ENCODE data around the gene VMAC.
"Not testable (repeated sequence)": the region's sequence is repeated elsewhere in the genome, so short reads cannot be mapped to it uniquely, and the experiment has no call there.

The VMAC gene

DNA sequence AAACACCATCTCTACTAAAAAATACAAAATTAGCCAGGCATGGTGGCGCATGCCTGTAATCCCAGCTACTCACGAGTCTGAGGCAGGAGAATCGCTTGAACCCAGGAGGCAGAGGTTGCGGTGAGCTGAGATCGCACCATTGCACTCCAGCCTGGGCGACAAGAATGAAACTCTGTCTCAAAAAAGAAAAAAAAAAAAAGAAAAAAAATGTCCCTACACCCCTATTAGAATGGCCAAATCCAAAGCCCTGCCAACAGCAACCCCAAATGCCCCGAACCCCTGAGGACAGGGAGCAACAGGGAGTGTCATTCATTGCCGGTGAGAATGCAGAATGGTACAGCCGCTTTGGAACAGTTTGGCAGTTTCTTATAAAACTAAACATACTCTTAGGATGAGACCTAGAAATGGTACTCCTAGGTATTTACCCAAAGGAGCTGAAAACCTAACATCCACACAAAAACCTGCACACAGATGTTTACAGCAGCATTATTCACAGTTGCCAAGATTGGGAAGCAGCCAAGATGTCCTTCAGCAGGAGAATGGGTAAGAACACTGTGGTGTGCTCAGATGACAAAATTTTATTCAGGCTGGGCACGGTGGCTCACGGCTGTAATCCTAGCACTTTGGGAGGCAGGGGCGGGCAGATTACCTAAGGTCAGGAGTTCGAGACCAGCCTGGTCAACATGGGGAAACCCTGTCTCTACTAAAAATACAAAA, 21.4 kb upstream of the VMAC start:
- DNase-seq (ENCODE audit: low read depth) = not testable (repeated sequence)

DNA sequence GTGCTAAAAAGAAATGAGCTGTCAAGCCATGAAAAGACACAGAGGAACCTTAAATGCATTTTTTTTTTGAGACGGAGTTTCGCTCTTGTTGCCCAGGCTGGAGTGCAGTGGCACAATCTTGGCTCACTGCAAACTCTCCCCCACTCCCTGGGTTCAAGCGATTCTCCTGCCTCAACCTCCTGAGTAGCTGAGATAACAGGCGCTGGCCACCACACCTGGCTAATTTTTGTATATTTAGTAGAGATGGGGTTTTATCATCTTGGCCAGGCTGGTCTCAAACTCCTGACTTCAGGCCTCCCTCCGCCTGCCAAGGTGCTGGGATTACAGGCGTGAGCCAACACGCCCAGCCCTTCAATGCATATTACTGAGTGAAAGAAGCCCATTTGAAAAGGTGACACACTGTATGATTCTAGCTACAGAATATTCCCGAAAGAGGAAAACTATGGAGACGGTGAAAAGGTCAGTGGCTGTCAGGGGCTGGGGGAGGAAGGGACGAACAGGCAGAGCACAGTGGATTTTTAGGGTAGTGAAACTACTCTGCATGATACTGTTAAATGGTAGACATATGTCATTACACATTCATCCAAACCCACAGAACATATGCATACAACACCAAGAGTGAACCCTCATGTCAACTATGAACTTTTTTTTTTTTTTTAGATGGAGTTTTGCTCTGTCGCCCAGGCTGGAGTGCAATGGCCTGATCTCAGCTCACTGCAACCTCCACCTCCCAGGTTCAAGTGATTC, 20.4 kb upstream of the VMAC start:
- not testable (repeated sequence) for DNase-seq (ENCODE audit: low read depth)

DNA sequence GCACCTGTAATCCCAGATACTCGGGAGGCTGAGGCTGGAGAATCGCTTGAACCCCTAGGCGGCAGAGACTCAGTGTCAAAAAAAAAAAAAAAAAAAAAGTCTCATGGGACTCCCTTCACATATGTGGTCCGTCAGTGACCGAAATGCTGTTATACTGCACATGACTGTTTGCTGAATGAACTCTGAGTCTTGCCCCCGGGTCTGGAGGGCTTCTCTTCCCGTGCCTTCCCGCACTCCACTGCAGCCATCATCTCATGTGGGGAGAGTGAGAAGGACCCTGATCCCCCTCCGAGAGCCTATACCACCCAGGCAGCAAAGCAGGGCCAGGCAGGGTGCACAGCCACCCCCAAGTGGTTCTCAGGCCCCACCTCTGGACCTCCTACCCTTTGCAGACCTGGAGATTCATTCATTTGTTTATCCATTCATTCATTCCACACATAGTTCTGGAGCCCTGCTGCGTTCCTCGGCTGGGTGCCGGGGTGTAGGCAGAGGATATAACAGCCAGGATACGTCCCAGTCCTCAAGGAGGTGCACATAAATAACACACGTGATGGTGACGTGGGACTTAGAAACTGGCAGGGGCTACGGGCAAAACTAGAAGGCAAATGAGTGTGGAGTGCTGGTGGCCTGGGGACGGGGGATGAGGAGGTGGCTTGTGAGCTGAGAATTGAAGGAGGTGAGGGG, 15.2 kb upstream of the VMAC start:
- DNase-seq (ENCODE audit: low read depth) = no peak

DNA sequence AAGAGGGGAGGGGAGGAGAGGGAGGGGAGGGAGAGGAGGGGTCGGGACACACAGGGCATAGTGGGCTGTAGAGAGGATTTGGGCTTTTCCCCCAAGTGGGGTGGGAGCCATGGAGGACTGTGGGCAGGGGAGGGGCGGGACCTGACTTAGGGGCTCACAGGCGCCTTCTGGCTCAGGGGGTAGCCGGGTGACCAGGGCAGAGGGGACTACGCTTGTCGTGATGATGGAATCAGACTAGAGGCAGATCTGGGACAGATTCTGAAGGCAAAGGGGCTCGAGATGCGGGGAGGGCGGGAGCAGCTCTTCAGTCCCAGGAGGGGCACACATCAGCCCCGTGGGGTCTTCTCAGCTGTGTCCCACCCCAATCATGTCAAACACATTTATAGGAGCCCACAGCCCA, 14.6 kb upstream of the VMAC start:
- DNase-seq (ENCODE audit: low read depth) = no peak

DNA sequence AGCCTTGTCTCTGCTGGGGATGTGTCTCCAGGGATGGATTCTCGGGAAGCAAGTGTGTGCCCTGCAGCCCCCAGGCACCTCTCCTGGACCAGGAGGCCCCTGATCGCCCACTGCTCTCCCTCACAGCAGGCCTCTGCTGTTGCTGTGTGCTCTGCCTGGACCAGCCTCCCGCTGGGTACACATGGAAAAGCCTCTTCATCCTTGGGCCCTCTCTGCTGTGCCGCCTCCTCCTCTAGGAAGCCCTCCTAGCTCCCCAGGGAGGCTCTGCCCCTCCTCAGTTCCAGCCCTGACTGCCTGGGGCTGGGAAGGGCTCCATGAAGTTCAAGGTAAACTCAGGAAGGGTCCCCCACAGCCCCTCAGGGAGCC, 13.1 kb upstream of the VMAC start:
- no peak for DNase-seq (ENCODE audit: low read depth)

DNA sequence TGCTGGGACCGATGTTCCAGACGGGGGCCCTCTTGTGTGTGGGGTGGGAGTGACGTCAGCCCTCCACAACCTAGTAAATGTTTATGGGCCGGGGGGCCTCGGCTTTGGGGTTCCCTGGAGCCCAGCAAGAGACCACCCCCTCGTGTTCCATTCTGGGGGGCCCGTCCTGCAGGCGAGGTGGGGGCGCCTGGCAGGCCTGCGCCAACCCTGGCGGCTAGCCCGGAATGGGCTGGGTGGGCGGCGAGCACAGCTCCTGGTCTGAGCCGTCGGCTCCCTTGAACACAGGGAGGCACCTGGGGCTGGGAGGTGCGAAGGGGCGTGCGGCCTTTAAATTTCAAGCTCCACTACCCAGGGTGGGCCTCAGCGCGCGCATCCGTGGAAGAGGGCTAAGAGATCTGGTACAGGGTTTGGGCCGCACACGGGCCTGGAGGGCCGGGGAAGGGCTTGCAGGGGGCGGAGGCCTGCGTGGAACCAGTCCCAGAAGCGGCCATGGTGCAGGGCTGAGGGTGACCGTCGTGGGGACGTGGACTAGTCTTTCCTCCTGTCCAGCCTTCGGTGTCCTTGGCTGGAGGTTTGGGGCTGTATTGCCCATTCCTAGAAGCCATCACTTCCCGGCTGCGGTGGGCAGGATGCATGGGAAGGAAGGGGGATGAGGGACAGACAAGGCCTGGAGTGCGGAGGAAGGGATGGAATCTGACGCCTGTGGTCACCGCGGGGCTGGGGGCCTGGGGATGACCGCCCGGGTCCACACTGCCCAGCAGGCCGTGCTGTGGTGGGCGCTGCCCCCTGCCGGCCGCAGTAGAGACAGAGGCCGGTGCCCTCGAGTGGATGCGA, 12.5 kb upstream of the VMAC start:
- DNase-seq (ENCODE audit: low read depth) = no peak

DNA sequence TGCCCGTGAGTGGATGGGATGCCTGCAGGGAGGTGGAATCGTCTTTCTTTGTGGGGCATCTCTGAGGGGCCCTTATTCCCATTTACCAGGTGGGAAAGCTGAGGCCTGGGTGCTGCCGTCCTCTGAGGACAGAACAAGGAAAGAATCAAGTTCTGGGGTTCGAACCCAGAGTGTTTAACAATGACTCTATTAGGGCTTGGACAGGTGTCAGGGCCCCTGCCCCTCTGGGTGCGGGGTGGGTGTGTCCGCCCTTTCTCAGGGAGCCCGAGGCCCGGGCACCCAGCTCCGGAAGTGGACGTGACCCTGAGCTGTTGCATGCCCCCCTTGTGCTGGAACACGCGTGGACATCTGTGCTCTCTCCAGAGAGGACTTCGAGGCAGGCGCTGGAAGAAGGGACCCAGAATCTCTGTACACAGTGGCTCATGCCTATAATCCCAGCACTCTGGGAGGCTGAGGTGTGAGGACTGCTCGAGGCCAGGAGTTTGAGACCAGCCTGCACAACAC, 11.8 kb upstream of the VMAC start:
- DNase-seq (ENCODE audit: low read depth) = no peak

DNA sequence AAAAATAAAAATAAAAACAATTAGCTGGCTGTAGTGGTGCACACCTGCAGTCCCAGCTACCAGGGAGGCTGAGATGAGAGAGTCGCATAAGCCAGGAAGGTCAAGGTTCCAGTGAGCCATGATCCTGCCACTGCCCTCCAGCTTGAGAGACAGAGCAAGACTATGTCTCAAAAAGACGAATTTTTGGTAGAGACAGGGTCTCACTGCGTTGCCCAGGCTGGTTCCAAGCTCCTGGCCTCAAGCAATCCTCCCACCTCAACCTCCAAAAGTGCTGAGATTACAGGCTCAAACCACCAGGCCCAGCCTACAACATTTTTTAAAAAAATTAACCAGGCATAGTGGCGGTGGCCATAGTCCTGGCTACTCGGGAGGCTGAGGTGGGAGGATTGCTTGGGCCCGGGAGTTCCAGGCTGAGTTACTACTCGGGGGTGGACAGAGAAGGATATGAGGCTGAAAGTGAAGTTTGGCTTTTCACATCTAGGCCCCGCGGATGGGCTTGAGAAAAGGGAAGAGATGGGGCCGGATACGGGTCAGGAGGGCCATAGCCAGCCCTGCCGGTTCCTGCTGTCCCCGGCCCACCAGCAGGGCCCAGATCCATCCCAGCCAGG, 11.3 kb upstream of the VMAC start:
- DNase-seq (ENCODE audit: low read depth) = no peak

DNA sequence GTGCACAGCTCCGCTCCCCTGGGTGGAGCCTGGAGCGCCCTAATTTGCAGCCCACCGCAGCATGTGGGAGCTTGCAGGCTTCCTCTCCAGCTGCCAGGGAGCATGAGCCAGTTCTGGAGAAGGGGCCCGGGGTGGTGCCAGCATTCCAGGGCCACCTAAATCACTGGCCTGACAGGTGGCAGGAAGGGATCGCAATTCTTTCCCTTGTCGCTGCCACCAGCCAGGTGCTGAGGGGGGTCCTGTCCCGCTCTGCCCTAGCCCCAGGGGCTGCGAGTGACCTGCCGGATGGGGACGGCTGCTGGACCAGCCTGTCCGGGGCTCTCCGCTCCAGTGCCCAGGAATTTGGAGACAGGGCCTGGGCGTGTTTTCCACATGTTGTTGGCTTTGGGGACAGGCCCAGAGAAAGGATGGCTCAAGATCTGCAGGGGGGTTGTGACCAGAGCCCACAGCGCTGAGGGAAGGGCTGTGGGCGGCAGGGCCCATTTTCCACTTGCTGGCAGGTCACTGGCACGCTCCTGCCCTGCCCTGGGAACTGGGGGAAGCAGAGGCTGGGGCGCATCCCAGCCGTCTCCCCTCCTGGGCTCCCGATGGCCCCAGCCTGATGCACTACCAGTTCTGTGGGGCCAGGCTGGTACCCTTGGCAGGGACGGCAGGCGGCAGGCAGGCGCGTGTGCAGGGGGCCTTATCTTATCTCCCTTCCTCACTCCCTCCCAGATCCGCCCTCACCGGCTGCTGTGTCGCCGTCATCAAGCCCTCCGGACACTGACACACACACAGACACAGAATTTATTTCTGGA, 10.6 kb upstream of the VMAC start:
- DNase-seq (ENCODE audit: low read depth) = no peak

DNA sequence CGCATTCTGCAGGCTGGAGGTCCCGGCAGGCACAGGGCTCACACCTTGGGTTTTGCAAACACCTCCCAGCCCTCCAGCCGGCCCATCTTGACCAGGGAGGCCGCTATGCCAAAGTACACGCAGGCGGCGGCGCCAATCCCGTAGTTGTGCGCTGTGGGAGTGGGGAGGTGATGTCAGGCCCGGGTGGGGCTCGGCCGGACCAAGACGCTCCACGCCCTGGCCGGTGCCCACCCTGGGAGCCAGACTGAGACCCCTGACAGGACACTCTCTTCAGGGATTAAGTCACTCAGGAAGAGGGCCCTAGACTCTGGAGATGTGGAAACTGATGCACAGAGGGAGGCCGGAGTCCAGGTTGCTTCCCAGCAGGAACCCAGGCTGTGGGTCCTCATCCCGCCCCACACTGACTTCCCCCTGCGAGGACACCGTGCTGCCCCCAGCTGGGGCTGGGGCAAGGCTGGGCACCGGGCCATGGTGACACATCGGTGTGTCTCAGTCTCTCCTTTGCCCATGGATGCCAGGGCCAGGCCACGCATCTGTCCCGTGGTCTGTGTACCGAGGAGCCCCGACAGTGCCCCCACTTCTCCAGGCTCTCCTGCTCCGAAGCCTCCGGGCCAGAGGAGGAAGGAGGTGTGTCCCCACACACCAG, 9.8 kb upstream of the VMAC start:
- DNase-seq (ENCODE audit: low read depth) = no peak

DNA sequence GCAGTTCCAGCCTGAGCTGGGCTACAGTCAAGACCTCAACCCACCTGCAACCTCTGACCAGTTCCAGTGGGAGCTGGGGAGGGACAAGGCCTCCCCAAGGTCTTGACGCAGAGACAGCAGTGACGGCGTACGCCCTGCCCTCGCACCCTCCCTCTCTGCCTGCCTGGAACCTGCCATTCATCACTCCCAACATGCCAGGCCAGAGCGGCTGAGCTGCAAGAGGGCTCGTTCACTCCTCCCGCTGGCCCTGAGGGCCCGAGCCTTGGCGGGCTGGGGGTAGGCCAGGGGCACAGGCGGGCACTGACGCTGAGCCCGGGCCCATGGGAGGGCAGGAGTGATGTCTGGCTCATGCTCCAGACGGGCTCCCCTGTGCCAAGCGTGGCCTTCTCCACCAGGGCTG, 9.3 kb upstream of the VMAC start:
- no peak for DNase-seq (ENCODE audit: low read depth)

DNA sequence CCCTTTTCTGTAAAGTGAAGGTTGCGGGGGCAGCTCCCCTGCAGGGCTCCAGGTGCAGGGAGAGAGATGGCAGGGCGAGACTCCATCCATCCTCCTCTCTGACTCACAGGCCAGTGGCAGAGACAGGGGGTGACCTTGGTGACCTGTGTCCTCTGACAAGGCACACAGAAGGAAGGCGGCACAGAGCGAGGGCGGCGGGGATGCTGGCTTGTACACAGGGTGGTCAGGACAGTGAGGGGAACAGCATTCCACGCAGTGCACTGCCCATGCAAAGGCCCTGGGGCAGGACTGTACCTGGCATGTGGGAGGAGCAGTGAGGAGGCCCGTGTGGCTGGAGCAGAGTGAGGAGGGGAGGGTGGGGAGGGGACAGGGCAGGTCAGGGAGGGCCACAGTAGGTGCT, 8.8 kb upstream of the VMAC start:
- no peak for DNase-seq (ENCODE audit: low read depth)

DNA sequence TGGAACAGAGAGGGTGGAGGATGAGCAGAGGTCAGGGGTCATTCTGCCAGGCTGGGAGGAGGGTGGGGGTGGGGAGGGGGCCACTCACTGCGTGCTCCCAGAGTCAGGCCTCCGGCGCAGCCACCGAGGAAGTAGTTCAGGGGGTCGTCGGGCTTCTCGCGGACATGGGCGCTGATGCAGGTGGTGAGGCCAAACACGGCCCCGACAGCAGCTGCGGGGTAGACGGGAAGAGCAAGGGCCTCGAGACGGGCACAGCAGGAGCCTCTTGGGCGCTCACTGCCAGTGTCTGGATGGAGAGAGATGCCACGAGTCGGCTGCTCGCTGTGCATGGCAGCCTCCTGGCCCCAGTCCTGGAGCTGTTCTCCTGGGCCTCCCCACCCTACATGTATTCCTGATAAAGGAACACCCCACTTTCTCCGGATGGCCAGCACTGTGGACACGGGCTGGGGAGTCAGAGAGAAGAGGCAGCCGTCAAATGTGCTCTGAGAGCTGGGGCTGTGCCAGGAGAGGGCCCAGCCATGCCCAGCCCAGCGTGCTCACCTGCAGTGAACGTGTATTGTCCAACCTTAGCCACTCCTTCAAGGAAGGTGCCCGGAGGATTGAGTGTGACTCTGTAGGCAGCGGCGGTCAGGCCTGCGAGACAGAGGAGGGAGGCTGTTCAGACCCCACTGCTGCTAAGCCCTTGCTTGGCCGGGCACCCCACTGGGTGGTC, 8.2 kb upstream of the VMAC start:
- no peak for DNase-seq (ENCODE audit: low read depth)

DNA sequence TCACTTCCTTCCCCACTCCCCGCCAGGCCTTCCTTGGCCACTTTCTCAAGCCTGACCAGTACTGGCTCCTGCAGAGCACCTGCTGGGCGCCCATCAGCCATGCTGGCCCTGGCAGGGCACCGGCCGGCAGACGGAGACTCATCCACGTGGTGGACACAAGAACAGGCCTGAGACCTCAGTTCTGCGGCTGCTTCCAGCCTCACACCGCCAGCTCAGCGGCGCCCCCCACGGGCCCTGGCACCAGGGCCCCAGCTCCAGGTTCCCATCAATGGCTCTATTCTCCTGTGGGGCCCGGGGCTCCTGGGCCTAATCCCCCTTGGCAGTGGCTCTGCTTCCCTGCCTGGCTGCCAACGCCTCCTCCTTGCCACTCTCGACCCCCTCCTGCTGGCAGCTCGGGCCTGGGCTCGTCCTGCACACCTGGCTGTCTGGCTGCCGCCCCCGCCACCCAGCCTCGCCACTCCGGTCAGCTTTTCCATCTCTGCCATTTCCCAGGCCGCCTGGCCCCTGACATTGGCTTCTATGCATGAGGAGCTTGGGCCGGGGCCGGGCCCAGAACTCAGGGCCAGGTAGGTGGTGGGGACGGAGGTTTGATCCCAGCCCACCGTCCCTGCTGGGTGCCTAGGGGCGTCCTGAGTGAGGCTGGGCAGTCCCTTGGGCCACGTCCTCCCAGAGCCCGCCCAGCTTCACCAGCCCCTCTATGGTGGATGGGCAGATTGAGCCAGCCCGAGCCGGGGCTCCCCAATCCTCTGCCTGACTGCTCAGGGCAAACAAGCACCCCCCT, 7.3 kb upstream of the VMAC start:
- no peak for DNase-seq (ENCODE audit: low read depth)

DNA sequence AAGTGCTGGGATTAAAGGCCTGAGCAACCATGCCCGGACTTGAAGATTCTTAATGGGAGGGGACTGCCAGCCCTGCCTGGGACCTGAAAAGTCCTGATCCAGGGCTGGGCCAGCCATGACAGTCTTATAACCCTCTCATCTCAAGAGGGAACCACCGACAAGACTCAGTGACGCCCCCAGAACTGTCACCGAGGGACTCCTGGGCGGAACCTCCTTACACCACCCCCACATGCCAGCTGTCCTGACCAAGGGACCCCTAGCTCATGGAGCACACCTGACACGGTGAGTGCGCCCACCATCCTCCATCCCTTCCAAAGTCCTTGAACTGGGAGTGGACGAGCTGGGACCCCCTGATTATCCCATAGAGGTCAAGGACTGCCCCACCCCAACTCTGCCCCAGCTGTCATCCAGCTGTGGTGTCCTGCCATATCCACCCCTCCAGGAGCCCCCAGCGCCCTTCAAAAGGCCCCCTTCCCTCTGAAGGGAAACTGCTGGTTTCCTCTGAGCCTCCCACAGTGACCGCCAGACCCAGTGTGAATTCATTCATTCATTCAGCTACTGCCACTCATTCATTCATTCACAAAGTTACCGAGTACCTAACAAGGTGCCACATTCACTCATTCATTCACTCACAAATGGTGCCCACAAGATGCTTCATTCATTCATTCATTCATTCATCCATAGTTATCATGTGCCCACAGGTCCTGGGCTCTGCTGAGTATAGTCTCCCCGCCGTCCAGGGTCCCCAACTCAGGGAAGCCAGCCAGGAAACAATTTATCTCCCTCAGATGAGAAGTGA, 4.7 kb upstream of the VMAC start:
- no peak for DNase-seq (ENCODE audit: low read depth)

DNA sequence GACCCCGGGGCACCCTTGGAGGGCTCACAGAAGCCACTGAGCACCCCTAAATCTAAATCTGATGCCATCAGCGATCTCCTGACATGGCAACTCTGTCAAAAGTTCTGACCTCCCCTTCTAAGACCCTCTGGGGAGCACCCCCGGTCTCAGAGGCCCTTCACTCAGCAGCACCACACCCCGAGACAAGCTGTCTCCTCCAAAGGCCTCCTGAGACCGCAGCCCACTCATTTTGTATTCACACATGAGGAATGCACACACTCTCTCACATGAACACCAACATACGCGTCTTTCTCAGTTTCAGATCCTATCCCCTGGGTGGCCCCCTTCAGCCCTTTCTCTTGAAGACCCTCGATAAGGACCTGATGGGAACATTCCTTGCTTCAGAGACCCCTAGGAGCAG, 3.7 kb upstream of the VMAC start:
- no peak for DNase-seq (ENCODE audit: low read depth)

DNA sequence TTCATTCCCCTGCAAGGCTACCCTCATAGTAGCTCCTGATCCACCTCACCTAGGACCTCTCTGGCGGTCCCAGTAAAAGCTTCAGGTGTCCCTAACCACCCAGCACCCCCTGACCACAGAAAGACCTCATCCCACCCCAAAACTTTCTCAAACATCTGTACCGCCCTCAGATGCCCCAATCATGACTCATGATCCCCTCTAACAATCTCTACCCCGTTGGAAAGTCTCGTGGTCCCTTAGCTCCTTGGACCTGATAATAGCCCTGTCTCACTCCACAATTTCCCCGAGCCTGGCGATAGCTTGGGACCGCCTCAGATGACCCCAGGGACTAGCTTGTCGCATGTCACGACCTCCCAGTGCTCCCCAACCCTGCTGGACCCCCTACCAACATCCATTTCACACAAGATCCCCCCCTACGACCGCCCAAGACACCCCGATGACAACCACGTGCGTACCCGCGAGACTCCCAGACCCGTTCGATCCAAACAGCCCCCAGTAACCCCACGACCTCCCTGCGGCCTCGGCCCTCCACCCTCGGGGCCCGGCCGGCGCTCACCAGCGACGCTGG, 1.5 kb upstream of the VMAC start:
- no peak for DNase-seq (ENCODE audit: low read depth)

Measured in stimulated activated CD8-positive, alpha-beta memory T cell treated with anti-CD3 and anti-CD28 coated beads, Interleukin-12 subunit alpha, Interleukin-12 subunit beta, amount 100 ng/mL, for 4 hours (primary cell).